ENCODE measurements around the gene CYP2U1. TPM values are rescaled to one million over a fixed set of nuclear protein-coding genes. Genes with fewer than 3 reads are reported as not detected.

CYP2U1 gene
- total and polyA plus RNA-seq, 2 donors from 2014 or later, result 5.9 to 6.3 TPM

GRCh38 chr4:107900067-107900466 is 31.3 kb upstream of the CYP2U1 start:
- Histone ChIP-seq H3K4me3 (ENCODE audit: low read length in 3 of 3) (no peak overlapping the region), H3K4me1 (ENCODE audit: control insufficient read depth in 2 of 3, insufficient read depth in 2 of 3, low read depth in 1 of 3, low read length in 3 of 3) (peaks cover 0 to under 1% (median 0%) of the 10 kb centered on the region in 3 donors), H3K9me3 (ENCODE audit: control insufficient read depth in 2 of 3, insufficient read depth in 1 of 3, low read length in 3 of 3) (no peaks in the 10 kb centered on the region), H3K27ac (ENCODE audit: low read depth in 2 of 2, low read length in 2 of 2) (no peak overlapping the region), H3K27me3 (ENCODE audit: control insufficient read depth, insufficient read depth, low read length) (no peaks in the 10 kb centered on the region), H3K36me3 (ENCODE audit: control insufficient read depth in 2 of 3, insufficient read depth in 3 of 3, low read length in 3 of 3) (peaks cover 0 to 4% (median 0%) of the 10 kb centered on the region in 3 donors), H3K9ac (ENCODE audit: low read length in 3 of 3) (no peak overlapping the region)
- intact Hi-C loops (cut with DNase I), result no loop called here
- TF ChIP-seq CTCF (IDR thresholded peaks at IDR 0.05; ENCODE audit: borderline replicate concordance, extremely low read depth, insufficient read depth), result no peak
- FAIRE-seq, result no peak
- no peak for DNase-seq

DNA sequence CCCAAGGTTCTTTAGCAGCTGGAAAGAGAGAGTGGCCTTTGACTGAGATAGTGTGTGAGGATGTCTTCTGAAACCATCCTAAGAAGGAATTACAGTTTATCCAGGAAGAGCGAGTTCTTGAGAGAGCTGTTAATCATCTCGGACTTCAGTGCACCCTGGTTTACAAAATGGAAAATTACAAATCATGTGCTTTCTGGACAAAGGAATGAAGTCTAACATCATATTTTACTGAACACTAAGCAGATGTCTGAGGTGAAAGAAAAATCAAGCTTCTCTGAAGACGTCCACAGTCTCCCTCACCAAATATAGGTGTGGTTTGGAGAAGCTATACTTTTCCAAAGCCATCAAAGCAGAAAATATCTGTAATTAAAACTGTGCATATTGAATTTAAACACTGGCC is 30.8 kb upstream of the CYP2U1 start:
- no peak for FAIRE-seq
- H3K9ac ChIP-seq (ENCODE audit: low read length in 3 of 3), result no peak overlapping the region
- no peaks in the 10 kb centered on the region for H3K27me3 ChIP-seq (ENCODE audit: control insufficient read depth, insufficient read depth, low read length)
- no peaks in the 10 kb centered on the region for H3K4me1 ChIP-seq (ENCODE audit: control insufficient read depth in 2 of 3, insufficient read depth in 2 of 3, low read depth in 1 of 3, low read length in 3 of 3)
- DNase-seq, result no peak
- intact Hi-C loops (cut with DNase I), result no loop called here
- H3K9me3 ChIP-seq (ENCODE audit: control insufficient read depth in 2 of 3, insufficient read depth in 1 of 3, low read length in 3 of 3), result no peaks in the 10 kb centered on the region
- no peak overlapping the region for H3K4me3 ChIP-seq (ENCODE audit: low read length in 3 of 3)
- H3K27ac ChIP-seq (ENCODE audit: low read depth in 2 of 2, low read length in 2 of 2), result no peak overlapping the region
- no peak for TF ChIP-seq CTCF (IDR thresholded peaks at IDR 0.05; ENCODE audit: borderline replicate concordance, extremely low read depth, insufficient read depth)
- H3K36me3 ChIP-seq (ENCODE audit: control insufficient read depth in 2 of 3, insufficient read depth in 3 of 3, low read length in 3 of 3), result peaks cover 0 to 4% (median 0%) of the 10 kb centered on the region in 3 donors

- Histone ChIP-seq H3K4me1 (ENCODE audit: control insufficient read depth in 2 of 3, insufficient read depth in 2 of 3, low read depth in 1 of 3, low read length in 3 of 3) (no peaks in the 10 kb centered on the region), H3K27me3 (ENCODE audit: control insufficient read depth, insufficient read depth, low read length) (no peaks in the 10 kb centered on the region), H3K27ac (ENCODE audit: low read depth in 2 of 2, low read length in 2 of 2) (no peak overlapping the region), H3K4me3 (ENCODE audit: low read length in 3 of 3) (no peak overlapping the region), H3K9me3 (ENCODE audit: control insufficient read depth in 2 of 3, insufficient read depth in 1 of 3, low read length in 3 of 3) (no peaks in the 10 kb centered on the region), H3K9ac (ENCODE audit: low read length in 3 of 3) (no peak overlapping the region), H3K36me3 (ENCODE audit: control insufficient read depth in 2 of 3, insufficient read depth in 3 of 3, low read length in 3 of 3) (peaks cover 0 to 4% (median 0%) of the 10 kb centered on the region in 3 donors)
- no peak for FAIRE-seq
- no peak for TF ChIP-seq CTCF (IDR thresholded peaks at IDR 0.05; ENCODE audit: borderline replicate concordance, extremely low read depth, insufficient read depth)
- DNase-seq, result no peak
- intact Hi-C loops (cut with DNase I), result no loop called here
Observed at GRCh38 chr4:107901213-107901934, 30.0 kb upstream of the CYP2U1 start.
